Fibroblast of upper back skin (primary cell): ENCODE data around the gene UBN1.
A peak's percentile ranks its signal among the peaks of the same experiment; 100 is the strongest.
"Not testable (repeated sequence)": the region's sequence is repeated elsewhere in the genome, so short reads cannot be mapped to it uniquely, and the experiment has no call there.

ENCODE experiments used
- DNase-seq: peaks from one replicate; pipeline ENCODE4 v3.0.0-alpha.2; 2013

Gene UBN1

DNA sequence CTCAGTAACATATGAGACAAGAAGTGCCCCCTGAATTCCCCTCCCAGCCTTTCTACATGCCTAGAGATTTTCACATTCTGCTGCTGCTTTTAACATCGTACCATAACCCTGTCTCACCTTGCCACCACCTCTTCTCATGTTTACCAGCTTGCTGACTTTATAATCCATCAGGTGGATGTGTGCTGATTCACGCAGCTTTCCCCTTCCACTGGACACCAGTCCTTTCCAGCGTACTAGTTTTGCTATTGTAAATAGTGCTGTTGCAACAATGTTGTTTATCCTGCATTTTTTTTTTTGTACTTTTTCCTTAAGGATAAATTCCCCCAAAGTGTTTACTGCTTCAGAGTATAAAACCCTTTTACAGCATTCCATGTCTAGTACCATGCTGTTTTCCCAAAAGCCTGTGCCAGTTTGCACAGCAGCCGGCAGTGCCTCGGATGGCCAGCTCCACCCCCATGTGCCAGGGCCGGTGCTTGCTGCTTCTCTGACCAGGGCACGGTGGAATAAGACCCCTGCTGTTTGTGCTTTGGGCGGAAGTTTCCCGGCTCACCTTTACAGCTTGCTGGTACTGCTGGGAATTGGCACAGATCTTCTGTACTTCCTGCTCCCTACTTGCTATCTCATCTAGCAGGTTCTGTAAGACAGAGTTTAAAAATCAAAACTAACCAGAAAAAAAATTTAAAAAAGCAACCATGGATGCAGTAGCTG, 41.3 kb downstream of the UBN1 start:
- DNase-seq = no peak

DNA sequence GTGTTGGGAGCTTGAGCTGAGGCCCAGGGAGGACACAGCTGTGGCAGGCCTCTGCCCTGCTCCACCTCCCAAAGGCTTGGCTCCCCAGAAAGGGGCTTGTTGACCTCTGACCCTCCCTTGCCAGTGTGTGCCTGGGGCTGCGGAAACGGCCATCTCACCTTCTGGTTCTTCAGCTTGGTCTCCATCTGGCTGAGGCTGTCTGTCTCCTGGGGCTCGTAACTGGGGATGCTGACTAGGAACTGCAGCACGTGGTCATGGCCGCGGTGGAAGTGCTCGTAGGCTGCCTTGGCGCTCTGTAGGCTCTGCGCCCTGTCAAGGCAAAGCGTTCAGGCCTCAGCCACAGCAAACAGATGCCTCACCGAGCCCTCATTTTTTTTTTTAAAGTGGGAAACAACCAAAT, 42.7 kb downstream of the UBN1 start:
- no peak for DNase-seq

DNA sequence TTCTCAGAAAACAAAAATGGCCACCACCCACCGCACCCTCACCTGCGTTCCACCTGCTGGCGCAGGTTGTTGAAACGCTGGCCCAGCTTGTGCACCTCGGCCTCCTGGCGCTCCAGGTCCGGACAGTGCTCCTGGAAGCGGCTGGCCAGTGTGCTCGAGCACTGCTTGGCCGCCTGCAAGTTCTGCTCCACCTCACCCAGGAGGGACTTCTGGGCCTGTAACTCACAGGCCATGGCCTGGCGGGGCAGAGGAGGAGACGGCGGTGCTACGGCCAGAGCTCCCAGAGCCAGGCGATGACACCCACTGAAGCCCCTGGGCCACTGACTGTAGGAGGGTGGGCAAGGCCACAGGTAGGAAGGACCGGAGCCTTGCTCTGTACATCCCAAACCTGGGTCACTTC, 43.4 kb downstream of the UBN1 start:
- DNase-seq = no peak

DNA sequence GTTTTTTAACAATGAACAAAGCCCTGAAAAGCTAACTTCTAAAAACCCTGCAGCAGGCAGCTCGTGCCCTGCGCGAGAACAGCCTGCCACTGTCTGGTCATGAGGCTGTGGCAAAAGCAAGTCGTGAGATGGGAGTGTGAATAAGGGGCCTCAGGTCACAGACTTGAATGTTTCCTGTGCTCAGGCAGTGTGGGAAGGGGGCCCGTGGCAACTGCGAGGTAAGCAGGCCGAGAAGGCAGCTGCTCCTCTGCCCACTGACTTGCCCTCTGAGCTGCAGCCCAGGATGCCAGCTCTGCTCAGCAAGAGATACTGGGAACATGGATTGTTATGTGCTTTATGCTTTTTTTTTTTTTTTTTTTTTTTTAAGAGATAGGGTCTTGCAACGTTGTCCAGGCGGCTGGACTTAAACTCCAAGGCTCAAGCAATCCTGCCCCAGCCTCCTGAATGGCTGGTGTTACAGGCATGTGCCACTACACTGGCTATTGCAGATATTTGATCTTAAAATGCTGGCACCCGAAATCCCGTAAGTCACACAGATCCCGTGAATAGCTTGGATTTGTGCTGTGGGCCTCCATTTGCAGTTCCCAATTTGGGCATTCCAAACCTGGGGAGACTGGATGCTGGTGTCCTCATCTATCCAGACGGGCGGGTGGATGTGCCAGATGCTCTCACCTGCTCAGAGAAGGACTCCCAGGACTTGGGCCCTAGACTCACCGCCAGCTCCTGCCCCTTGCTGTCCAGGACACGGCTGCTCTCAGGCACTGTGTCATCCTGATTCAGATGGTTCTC, 44.0 kb downstream of the UBN1 start:
- no peak for DNase-seq

DNA sequence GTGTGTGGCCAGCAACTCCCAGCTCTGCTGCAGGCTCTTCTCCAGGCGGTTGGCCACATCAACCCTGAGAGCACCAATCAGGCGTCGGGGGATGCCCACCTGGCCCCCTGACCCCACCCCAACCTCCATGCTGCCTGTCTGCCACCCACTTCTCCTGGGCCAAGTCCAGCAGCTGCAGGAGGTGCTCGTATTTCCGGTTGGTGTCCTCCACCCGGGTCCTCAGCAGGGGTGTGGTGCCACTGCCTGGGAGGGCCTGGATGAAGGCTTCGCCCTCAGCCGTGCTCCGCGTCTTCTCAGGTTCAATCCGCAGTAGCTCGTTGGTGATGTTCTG, 44.6 kb downstream of the UBN1 start:
- no peak for DNase-seq

DNA sequence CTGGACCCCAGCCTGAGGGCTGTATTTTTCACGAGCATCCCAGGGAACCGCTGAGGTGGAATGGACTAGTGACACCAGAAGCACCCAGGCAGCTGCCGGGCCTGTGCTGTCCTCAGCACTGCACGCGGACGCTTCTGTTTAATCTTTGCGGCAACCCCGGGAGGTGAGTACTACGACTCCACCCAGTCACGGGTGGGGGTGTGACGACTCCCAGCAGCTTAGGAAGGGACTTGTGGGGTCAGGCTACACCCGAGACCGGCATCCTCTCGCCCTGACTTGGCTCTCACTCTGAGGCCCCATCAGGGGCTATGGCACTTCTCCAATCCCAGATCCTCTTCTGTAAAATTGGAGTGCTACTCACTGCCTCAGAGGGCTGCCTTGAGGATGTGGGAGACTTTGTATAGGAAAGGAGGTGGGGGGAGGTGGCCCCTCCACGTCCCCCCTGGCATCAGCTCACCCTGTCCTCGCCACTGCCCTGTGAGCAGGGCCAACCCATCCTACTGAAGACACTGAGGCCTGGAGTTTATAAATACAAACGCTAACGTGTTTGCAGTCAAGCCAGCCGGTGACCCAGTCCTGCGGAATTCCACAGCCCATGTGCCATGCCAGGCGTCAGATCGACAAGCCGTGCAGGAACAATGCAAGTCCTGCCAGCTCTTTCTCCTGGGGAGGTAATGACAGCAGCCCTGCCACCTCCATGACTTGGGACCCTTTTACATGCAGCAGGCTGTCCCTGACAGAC, 45.3 kb downstream of the UBN1 start:
- DNase-seq = peak; percentile 40

DNA sequence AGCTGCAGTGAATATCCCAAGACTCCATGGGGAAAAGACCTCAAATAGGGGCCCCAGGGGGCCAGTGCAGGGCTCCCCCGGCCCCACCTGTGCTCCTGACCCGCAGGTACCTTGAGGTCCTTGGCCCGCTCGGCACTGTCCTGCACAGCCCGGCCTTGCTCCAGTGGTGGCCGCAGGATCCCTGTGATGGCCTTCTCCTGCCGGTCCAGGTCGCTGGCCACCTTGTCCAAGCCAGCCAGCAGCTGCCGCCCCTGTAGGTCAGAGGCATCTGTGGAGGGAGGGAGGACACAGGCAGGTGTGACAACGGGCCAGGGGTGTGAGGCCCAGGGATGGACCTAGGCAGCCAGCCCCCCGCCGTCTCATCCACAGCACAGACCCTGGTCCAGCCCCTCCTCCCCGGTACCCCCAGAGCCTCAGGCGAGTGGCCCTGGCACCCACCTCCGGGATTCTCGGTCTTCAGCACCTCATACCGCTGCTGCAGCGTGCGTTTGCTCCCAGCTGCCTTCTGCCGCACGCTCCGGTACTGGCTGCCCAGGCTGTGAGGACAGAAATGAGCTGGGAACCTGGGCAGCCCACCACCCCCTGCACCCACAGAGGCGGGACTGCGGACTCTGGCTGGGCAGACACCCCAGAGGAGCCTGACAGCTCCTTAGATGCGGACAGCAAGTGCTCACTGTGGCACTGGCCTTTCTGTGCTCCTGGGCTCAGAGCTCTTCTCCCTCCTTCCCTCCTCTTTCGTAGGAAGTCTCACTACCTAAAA, 46.0 kb downstream of the UBN1 start:
- no peak for DNase-seq

DNA sequence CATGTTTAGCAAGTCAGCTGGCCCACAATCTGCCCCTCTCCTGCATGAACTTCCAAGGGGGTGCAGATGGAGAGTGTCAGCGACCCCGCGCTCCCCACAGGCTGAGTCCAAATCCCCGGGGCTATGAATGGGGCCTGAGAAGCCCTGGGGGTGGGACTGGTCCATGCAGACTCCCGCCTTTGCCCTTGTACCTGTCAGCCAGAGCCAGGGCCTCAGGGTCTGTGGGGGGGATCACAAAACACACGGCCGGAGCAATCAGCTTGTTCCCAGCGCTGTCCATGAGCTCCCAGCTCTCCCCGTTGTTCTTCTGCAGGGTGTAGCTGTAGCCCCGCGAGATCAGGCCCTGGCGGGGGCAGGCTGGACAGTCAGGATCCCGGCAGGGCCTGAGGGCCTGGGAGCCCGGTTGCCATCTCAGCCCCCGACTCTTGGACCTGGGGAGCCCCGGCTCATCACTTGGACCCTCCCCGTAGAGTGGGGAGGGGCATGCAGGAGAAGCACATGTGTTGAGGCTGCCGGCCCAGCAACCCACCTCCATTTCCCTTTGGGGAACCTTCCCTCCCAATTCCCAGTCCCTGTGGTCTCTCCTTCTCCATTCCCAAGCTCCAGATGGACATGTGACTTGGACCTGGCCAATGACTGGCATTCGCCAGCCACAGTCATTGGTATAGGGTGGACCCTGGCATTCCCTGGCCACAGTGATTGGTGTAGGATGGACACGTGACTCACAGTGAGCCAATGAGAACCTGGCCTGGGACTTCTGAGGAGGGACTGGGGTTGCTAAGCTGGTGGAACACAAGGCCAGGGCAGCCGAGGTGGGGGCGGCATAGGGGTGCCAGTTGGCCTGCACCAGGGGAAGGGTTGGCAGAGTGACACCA, 47.2 kb downstream of the UBN1 start:
- no peak for DNase-seq

DNA sequence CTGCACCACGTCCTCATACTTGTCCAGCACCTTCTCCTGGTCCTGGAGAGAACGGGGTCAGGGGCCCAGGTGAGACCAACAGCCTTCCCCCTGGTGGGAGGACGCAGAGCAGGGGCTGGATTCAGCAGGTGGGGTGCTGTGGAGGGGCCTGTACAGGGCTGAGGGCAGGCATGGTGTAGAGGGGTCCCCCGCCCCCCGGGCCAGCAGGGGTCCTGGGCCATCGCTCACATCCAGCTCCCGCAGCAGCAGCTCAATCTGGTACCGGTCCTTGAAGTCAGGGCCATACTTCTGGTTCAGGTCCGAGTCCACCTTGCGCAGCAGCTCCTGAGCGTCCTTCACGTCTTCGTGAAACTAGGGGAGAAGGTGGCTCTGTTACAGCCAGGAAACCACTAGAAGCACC, 48.1 kb downstream of the UBN1 start:
- DNase-seq = no peak

DNA sequence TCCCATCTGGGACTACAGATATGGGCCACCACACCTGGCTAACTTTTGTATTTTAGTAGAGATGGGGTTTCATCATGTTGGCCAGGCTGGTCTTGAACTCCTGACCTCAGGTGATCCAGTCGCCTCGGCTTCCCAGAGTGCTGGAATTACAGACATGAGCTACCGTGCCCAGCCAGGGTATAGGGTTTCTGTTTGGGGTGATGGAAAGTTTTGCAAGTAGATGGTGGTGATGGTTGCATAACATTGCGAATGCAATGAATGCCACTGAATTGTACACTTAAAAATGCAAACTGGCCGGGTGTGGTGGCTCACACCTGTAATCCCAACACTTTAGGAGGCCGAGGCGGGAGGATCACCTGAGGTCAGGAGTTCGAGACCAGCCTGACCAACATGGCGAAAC, 49.5 kb downstream of the UBN1 start:
- DNase-seq = not testable (repeated sequence)

DNA sequence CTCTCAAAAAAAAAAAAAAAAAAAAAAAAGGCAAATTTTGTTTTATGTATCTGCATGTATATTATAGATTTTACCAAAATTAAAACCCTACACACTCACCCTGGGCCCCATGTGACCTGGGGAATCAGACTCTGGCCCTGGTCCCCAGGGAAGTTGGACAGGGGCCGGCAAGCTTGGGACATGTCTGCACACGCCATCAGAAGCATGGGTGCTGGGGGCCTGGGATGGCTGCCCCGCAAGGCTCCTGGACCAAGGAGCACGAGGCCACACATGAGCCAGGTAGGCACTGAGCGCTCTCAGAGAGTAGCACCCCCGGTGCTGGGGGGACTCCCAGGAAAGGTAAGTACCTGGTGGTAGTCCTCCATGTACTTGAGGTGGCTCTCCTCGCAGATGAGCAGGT, 50.0 kb downstream of the UBN1 start:
- DNase-seq = no peak

DNA sequence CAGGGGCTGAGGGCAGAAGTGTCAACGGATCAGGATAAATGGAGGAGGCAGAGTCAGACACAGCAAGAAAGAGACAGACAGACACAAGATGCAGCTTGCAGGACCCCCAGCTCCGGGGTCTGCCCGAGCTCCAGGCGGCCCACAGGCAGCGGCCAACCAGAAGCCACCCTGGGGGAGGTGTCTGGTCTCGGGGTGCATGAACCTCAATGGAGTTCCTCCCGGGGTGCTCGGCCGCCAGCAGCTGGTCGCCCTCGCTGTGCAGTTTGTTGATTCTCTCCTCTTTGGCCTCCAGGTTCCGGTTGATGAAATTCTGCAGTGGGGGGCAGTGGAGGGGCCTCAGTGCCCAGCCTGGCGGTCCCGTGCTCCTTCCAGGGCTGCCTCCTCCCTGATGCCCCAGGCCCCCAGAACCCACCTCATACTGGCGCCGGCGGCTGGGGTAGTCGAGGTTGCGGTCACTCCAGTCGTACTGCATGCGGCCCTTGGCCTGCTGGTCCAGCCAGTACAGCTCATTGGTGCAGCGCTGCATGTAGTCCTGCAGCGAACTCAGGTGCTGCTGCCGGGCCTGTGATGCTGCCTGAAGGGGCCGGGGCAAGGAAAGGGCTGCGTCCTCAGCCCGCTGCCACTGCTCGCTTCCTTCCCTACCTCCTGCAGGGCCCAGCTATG, 51.7 kb downstream of the UBN1 start:
- no peak for DNase-seq

DNA sequence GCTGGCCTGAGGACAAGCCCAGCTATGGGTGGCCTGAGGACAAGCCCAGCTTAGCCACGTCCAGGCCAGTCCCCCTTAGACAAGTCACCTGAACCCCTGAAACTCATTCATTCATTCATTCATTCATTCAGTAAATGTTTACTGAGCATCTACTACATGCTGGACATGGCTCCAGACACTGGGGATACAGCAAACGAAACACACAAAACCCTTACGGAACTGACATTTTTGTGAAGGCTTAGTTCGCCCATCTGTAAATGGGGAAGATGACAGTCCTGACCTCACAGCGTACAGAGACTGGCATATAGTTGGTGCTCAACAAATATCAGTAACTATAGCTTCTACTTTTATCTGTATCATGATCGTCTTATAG, 52.2 kb downstream of the UBN1 start:
- DNase-seq = no peak

DNA sequence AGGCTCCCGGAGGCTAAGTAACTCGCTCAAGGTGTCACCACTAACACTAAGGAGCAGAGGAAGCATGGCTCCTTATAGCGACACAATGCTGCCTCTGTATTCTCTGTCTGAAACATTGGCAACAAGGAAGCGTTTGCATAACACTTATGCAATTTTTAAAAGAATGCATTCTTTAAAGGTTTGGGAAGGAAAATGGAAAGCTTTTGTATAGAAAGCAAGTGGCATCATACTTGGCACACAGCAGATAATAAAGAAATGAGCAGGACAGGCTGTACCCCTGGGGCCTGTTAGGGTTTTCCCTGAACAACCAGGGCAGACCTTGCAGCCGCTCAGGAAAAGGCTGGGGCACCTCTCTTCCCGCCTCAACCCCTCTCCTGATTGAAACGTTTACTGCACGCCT, 52.8 kb downstream of the UBN1 start:
- no peak for DNase-seq

DNA sequence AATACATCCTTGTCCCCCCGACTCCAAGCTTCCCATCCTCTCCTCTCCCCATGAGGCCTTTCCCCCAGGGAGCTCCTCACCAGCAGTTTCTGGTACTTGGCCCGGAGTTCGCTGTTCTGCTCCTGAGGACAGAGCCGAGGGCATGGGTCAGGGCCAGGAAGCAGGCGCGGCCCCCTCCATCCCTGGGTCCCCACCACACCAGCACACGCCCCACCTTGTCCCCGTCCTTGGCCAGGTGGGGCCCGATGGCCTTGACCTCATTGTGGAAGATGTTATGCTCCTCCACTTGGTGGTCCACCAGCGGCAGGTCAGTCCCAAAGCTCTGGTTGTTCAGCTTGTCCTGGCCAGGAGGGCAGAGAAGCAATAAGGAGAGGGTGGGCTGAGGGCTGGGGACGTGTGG, 53.5 kb downstream of the UBN1 start:
- DNase-seq = no peak

DNA sequence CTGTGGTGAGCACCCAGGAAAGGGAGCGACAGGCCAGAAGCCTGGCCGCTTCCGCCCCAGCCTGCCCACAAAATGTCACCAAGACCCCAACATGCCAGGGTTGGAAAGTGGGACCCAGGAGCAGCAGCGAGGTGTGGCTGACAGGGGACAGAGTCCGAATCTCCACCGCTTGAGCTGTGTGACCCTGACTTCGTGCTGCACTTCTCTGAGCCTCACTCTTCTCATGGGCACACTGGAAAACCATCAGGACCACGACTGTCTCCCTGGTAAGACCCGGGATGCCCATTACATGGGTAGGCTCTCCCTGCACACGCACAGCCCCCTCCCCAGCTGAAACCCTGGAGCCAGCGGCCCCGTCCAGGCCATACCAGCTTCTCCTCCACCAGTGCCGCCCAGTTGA, 54.8 kb downstream of the UBN1 start:
- DNase-seq = no peak

DNA sequence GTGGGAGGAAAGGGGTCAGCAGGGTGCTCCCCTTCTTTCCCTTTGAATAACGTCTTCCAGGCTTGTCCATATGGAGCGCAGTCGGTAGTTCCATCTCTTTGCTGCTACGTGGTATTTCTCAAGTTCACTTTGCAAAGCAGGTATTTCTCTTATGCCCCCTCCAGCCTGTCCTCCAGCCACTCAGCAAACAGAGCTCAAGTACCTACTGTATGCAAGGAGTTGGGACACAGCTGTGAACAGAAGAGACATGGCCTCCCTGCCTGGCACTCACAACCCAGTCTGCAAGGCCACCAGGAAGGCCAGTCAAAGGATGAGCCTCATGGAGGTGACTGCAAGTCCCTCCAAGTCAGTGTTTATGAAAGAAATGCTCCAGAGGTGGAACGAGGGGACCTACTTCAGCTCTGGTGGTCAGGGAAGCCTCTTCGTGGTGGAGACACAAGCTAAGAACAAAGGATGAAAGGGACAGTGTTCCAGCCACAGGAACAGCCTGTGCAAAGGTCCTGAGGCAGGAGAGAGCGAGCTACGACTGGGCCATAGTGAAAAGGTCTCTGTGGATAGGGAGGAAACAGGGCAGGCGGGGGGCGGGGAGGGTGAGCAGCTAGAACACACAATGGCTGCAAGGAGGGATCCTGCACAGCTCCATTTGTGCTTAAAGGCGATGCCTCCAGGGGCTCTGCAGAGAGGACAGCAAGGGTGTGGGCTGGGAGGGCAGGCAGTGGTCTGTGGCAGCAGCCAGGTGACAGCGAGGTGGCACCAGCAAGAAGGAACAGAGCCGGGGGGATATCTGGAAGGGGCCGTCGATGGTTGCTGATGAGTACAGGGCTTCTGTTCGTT, 57.0 kb downstream of the UBN1 start:
- DNase-seq = no peak

DNA sequence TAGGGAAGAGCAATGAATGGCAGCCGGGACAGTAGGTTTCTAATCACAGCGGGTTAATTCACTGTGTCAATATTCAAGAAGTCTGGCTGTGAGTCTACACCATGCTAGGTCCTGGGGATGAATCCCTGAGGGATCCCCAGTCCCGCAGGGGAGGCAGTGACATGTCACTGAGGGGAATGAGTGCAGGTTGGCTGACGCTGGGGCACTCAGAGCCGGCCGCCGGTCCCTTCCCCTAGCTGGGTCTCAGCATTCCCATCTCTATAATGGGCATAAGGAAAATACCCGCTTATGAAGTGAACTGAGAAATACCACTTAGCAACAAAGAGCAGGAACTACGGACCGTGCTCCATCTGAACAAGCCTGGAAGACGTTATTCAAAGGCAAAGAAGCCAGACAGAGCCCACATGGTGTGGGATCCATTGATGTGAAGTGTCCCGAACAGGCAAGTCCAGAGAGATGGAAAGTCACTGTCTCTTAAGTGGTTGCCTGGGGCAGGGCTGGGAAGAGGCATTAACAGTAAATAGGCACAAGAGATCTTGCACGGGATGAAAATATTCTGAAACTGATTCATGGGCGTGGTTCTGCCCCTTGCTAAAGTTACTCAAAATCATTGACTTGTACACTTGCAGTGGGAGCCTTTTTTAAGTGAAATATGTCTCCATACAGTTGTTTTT, 57.8 kb downstream of the UBN1 start:
- DNase-seq = no peak

DNA sequence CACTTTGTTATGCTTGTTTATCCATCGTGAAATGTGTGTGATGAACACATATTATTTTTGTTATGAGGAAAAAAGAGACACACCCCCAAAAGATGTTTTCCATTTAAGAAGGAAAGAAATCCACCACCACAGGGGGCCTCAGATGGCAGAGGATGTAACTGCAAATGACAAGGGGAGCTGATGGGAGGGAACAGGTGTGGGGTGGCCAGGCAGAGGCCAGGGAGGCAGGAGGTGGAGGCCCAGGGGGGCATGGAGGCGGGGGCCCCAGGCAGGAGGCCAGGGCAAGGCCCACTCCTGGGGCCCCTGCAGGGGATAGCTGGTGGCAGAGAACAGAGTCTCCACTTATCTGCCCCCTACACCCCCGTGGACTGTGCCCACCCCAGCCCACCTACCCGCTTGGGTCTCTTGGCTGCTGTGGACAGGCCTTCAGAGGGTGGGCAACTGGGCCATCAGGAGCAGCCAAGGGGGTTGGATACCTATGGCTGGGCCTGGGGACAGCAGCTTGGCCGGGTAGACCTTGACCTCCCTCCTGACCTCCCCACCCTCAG, 61.6 kb downstream of the UBN1 start:
- no peak for DNase-seq

DNA sequence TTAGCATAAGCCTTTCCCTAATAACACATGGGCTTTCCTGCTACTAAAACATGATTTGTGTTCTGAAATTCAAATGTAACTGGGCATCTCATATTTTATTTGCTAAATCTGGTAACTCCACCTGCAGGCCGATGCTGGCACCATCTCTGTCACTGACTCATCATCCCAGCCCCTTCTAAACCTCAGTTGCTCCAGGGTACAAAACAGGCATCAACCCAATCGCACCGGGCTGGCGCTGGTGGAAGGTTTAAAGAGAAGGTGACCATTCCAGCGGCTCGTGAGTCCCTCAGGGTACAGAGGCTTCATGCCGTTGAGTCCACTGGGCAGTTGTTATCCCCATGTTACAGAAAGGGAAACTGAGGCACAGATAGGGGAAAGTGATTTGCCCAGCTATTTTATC, 62.5 kb downstream of the UBN1 start:
- no peak for DNase-seq
